Caco-2 (cell line): ENCODE measurements around the gene SUN2. TPM values are rescaled to one million over a fixed set of nuclear protein-coding genes. Genes with fewer than 3 reads are reported as not detected.

Experiments used
- BruUV-seq: library from RNA; stranded (reverse); fragments of 400-500 nt; replicated peaks from 2 replicates; lab custom pipeline; 2021; lab: Mats Ljungman, UMichigan
- CTCF ChIA-PET: fragments of 300-600 bp; sonication (Branson Sonifier 250); formaldehyde crosslinking; loops from one replicate; lab custom pipeline; 2022; ENCODE audit warnings: antibody characterized with exemption; lab: Charles Lee
- POLR2A ChIA-PET: fragments of 300-600 bp; sonication (Branson Sonifier 250); formaldehyde crosslinking; loops from one replicate; lab custom pipeline; 2022; ENCODE audit warnings: antibody characterized with exemption; lab: Charles Lee
- DNase-seq, 2 experiments: peaks; one replicate each; pipeline versions ENCODE4 v3.0.0 to v3.0.0-alpha.2; 2020 to 2022
- H3K27me3 ChIP-seq: replicated peaks from 2 replicates; pipeline ENCODE4 v1.6.0; 2011; ENCODE audit warnings: low read length; ENCODE audit not compliant: control insufficient read depth, insufficient read depth
- H3K36me3 ChIP-seq: 2 replicates; pipeline ENCODE4 v1.5.1; 2011; ENCODE audit warnings: low read length; ENCODE audit not compliant: control insufficient read depth, insufficient read depth
- H3K4me1 ChIP-seq: fragments of 250-450 bp; sonication (Bioruptor Pico); 2 replicates; pipeline ENCODE4 v1.5.1; 2020; ENCODE audit warnings: mild to moderate bottlenecking
- H3K4me3 ChIP-seq: 2 replicates; pipeline ENCODE4 v1.5.1; 2011; ENCODE audit warnings: low read depth, mild to moderate bottlenecking, control low read depth, low read length
- H3K9me3 ChIP-seq: fragments of 250-450 bp; sonication (Bioruptor Pico); 2 replicates; pipeline ENCODE4 v1.5.1; 2020; ENCODE audit warnings: mild to moderate bottlenecking, moderate library complexity
- H3K27ac Mint-ChIP-seq: one replicate; pipeline ENCODE4 v1.8.0; 2022; ENCODE audit warnings: mixed read lengths; ENCODE audit not compliant: unreplicated experiment
- H3K27me3 Mint-ChIP-seq: one replicate; pipeline ENCODE4 v1.8.0; 2022; ENCODE audit warnings: mixed read lengths; ENCODE audit not compliant: insufficient read depth, unreplicated experiment
- H3K36me3 Mint-ChIP-seq: one replicate; pipeline ENCODE4 v1.8.0; 2022; ENCODE audit warnings: mild to moderate bottlenecking, mixed read lengths; ENCODE audit not compliant: insufficient read depth, unreplicated experiment
- H3K4me1 Mint-ChIP-seq: one replicate; pipeline ENCODE4 v1.8.0; 2022; ENCODE audit warnings: low read depth, mixed read lengths; ENCODE audit not compliant: unreplicated experiment
- H3K4me3 Mint-ChIP-seq: one replicate; pipeline ENCODE4 v1.8.0; 2022; ENCODE audit warnings: mild to moderate bottlenecking, moderate library complexity, mixed read lengths; ENCODE audit not compliant: unreplicated experiment
- H3K9me3 Mint-ChIP-seq: one replicate; pipeline ENCODE4 v1.8.0; 2022; ENCODE audit warnings: mixed read lengths; ENCODE audit not compliant: unreplicated experiment
- intact Hi-C: fragments of 100-400 bp; cut with micrococcal nuclease; formaldehyde crosslinking; loops from one replicate; pipeline ENCODE4 v1.10.0; 2022; ENCODE audit not compliant: unreplicated experiment
- total RNA-seq: library from RNA; stranded (reverse); gene quantifications from 2 replicates; pipeline ENCODE4 v1.2.3, GENCODE V29; 2022
- TF ChIP-seq, protein P1 (sequence below), 2 experiments: fragments of 200-600 bp in 1 of 2; IDR thresholded peaks; 1 replicate in 1 of 2; 2 replicates in 1 of 2; pipeline versions ENCODE4 v1.5.1 to v1.8.0; 2011 to 2022; ENCODE audit warnings: antibody characterized with exemption in 1 of 2, control low read depth in 1 of 2, inconsistent platforms in 1 of 2, low read depth in 1 of 2, low read length in 1 of 2, mild to moderate bottlenecking in 1 of 2, moderate library complexity in 1 of 2; ENCODE audit not compliant: insufficient read depth in 1 of 2, severe bottlenecking in 1 of 2, unreplicated experiment in 1 of 2

The SUN2 gene
- total RNA-seq, 1 experiment from 2014 or later = 67.8 TPM

DNA sequence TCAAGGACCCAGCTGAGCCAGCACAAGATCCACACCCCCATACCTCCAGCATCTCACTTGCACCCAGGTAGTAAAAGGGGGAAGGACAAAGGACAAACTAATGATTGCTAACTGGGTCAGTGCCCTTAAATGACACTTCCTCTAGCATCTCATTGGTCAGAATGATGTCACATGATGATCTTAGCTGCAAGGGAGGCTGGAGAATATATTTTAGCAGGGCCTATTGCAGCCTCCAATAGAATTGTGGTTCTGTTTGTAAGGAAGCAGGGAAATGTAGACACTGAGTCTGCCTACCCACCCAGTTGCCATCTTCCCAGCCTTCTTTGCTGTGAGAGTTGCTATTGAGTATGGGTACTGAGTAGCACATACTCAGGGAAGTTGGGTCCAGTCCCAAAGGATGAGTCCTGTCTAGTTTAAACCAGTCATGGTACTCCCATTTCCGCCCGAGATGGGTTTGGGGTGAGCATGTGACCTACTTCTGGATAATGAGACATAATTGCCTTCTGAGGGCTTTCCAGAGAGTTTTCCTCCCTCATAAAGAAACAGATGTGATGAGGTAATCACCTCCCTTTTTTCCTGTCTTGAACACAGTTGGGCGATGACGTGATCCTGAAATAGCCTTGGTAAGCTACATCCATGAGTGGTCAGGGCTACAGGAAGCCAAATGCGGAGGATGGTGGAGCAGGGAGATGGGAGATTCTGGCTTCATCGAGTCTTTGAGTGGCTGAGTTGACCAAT, 43.6 kb upstream of the SUN2 start:
- no peak for DNase-seq
- no peaks in the 10 kb centered on the region for H3K9me3 Mint-ChIP-seq
- BruUV-seq = no TSS peak
- no peaks in the 10 kb centered on the region for H3K4me1 Mint-ChIP-seq
- Histone ChIP-seq H3K9me3 (no peaks in the 10 kb centered on the region), H3K27me3 (no peaks in the 10 kb centered on the region), H3K4me1 (peaks cover 1% of the 10 kb centered on the region; the same call in 1 of the 2 replicates), H3K4me3 (no peak overlapping the region), H3K36me3 (no peaks in the 10 kb centered on the region)
- H3K27me3 Mint-ChIP-seq = peaks cover 28% of the 10 kb centered on the region
- intact Hi-C loops = no loop called here
- TF ChIP-seq, protein P1, sequence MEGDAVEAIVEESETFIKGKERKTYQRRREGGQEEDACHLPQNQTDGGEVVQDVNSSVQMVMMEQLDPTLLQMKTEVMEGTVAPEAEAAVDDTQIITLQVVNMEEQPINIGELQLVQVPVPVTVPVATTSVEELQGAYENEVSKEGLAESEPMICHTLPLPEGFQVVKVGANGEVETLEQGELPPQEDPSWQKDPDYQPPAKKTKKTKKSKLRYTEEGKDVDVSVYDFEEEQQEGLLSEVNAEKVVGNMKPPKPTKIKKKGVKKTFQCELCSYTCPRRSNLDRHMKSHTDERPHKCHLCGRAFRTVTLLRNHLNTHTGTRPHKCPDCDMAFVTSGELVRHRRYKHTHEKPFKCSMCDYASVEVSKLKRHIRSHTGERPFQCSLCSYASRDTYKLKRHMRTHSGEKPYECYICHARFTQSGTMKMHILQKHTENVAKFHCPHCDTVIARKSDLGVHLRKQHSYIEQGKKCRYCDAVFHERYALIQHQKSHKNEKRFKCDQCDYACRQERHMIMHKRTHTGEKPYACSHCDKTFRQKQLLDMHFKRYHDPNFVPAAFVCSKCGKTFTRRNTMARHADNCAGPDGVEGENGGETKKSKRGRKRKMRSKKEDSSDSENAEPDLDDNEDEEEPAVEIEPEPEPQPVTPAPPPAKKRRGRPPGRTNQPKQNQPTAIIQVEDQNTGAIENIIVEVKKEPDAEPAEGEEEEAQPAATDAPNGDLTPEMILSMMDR (IDR thresholded peaks at IDR 0.05; ENCODE audit: insufficient read depth in 1 of 2, low read depth in 1 of 2, low read length in 1 of 2, severe bottlenecking in 1 of 2, unreplicated experiment in 1 of 2) = no peak
- no peak overlapping the region for H3K27ac Mint-ChIP-seq
- ChIA-PET POLR2A (no interaction called here), CTCF (no interaction called here)
- no peak overlapping the region for H3K4me3 Mint-ChIP-seq
- H3K36me3 Mint-ChIP-seq = no peaks in the 10 kb centered on the region

DNA sequence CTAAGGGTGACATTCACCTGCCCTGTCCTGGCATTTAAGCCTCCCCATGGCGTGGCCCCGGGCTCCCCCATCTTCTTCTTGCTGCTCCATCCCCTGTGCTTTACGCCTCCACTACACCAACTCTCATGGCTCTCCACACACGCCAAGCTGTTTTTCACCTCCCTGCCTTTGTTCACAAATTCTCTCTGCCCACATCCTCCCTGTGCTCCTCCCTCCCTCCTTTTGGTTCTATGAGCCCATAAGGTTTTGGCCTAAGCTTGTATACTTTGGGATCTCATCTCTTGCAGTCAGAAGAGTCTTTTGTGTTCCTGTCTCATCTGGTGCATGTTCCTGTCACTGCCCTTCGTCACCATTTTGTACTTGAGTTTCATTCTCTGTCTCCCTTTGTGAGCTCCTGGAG, 42.7 kb upstream of the SUN2 start:
- Mint-ChIP-seq H3K36me3 (no peaks in the 10 kb centered on the region), H3K4me1 (no peaks in the 10 kb centered on the region), H3K27me3 (peaks cover 27% of the 10 kb centered on the region), H3K9me3 (no peaks in the 10 kb centered on the region), H3K27ac (no peak overlapping the region), H3K4me3 (no peak overlapping the region)
- no peak overlapping the region for H3K4me3 ChIP-seq
- ChIA-PET CTCF (interaction anchor here (0.5 kb wide), 1 partner anchor 15 kb away, joined by 6 read pairs; no protein-coding TSS in a partner anchor), POLR2A (no interaction called here)
- no TSS peak for BruUV-seq
- H3K36me3 ChIP-seq = no peaks in the 10 kb centered on the region
- no peaks in the 10 kb centered on the region for H3K9me3 ChIP-seq
- peaks cover 3% of the 10 kb centered on the region; the same call in 1 of the 2 replicates for H3K4me1 ChIP-seq
- no peak for DNase-seq
- intact Hi-C loops = no loop called here
- H3K27me3 ChIP-seq = no peaks in the 10 kb centered on the region
- TF ChIP-seq, protein P1 (IDR thresholded peaks at IDR 0.05; ENCODE audit: insufficient read depth in 1 of 2, low read depth in 1 of 2, low read length in 1 of 2, severe bottlenecking in 1 of 2, unreplicated experiment in 1 of 2) = no peak

DNA sequence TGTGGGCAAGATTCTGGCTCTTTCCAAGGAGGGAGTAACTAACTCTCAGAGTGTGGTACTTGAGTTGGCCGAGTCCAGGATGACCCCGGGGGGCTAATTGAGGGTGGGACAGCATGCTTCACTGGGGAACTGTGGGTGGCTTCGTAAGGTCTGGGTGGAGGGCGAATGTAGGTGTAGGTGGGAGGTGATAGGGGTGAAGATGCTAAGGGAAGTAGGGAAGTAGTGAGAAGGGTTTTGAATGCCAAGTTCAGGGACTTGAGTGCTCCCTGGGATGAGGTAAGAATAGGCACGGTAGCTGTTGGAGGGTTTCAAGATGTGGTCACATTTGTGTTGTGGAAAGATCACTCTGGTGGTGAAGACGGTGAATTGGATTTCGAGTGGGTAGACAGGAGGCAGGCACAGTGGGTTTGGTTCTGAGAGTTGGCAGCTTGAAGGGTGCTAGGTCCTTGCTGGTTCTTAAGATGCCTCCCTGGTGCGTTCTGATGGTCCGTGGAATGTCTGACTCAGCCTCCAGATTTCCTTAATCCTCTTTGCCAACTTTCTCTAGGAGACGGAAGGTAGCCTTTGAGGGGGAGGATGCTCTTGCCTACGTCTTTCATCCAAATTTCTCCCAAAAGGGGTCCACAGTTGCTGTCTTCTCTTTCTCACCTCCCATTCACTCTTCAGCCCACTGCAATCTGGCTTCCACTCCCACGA, 40.6 kb upstream of the SUN2 start:
- BruUV-seq = no TSS peak
- Mint-ChIP-seq H3K4me3 (no peak overlapping the region), H3K4me1 (no peaks in the 10 kb centered on the region), H3K36me3 (no peaks in the 10 kb centered on the region), H3K9me3 (no peaks in the 10 kb centered on the region), H3K27me3 (peaks cover 22% of the 10 kb centered on the region), H3K27ac (no peak overlapping the region)
- Histone ChIP-seq H3K4me3 (no peak overlapping the region), H3K9me3 (no peaks in the 10 kb centered on the region), H3K27me3 (no peaks in the 10 kb centered on the region), H3K4me1 (peaks cover 8% of the 10 kb centered on the region), H3K36me3 (no peaks in the 10 kb centered on the region)
- DNase-seq = no peak
- TF ChIP-seq, protein P1 (IDR thresholded peaks at IDR 0.05; ENCODE audit: insufficient read depth in 1 of 2, low read depth in 1 of 2, low read length in 1 of 2, severe bottlenecking in 1 of 2, unreplicated experiment in 1 of 2) = no peak
- ChIA-PET CTCF (no interaction called here), POLR2A (no interaction called here)
- intact Hi-C loops = no loop called here
